MV-4-11 (cell line): ENCODE data around the gene KIFAP3.
"Not testable (repeated sequence)": the region's sequence is repeated elsewhere in the genome, so short reads cannot be mapped to it uniquely, and the experiment has no call there.

Source experiments
- DNase-seq: peaks from one replicate; lab custom pipeline; 2025; lab: John Stamatoyannopoulos, UW

KIFAP3 gene

GRCh38 chr1:170074250-170075157, at the start of gene KIFAP3:
Gene KIFAP3 (minus strand): TSS chr1:170074695. CDS start chr1:170074467, 228 bp downstream.
- peak; percentile 99 for DNase-seq

DNA sequence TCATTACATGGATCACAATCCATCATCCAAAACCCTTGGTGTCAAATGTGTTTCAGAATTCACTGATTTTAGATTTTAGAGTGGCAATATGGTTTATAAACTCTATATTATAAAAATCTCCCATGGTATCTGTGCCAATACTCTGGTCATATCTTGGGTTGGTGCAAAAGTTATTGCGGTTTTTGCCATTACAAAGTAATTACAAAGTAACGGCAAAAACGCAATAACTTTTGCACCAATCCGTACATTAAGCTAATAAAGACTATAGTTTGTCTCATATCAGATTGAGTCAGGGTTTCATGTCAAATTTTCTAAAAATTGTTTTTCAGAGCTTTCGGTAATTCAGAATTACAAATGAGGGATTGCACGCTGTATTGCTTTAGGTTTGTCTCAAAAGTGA, 47.9 kb upstream of the KIFAP3 start:
- DNase-seq: no peak

DNA sequence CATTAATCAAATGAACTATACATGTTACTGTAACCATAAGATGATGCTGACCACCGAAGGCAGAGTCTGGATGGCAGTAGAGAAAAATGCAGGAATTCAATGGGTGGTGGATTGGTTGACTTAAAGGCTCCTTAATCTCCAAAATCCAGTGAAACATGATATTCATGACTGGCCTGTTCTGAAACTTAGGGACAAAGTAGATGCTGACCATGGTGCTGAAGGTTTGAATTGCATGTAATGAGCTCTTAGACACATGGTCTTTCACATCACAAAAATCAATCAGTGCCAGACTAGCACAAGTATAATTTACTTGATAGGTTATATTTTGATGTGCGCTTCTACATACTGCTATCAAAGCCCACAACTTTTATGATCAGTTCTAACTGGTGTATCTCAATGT, 40.4 kb upstream of the KIFAP3 start:
- DNase-seq: no peak

DNA sequence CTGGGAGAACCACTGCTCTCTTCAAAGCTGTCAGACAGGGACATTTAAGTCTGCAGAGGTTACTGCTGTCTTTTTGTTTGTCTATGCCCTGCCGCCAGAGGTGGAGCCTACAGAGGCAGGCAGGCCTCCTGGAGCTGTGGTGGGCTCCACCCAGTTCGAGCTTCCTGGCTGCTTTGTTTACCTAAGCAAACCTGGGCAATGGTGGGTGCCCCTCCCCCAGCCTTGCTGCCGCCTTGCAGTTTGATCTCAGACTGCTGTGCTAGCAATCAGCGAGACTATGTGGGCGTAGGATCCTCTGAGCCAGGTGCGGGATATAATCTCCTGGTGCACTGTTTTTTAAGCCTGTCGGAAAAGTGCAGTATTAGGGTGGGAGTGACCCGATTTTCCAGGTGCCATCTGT, 38.6 kb upstream of the KIFAP3 start:
- DNase-seq: not testable (repeated sequence)

DNA sequence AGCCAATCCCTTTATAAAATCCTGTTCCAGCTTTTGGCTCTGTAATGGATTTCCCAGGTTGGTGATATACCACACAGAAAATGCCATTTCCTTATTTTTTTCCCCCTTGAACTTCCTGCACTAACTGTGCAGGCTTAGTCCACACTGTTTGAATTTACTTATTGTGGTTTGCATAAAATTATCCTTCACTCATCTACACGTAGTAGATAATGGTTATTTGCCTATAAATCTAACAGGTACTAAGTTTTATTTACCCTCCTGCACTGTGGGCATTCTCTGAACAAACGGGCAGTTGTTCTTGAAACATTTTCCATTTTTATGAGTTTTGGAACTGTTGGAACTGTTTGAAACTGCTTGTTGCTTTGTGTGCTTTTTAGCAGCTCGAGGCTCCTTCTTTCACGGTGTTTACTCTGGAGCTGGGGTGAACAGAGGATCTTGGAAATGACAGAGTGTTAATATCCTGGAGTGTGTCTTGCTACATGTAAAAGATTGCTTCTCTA, 23.0 kb upstream of the KIFAP3 start:
- DNase-seq: peak; percentile 44

DNA sequence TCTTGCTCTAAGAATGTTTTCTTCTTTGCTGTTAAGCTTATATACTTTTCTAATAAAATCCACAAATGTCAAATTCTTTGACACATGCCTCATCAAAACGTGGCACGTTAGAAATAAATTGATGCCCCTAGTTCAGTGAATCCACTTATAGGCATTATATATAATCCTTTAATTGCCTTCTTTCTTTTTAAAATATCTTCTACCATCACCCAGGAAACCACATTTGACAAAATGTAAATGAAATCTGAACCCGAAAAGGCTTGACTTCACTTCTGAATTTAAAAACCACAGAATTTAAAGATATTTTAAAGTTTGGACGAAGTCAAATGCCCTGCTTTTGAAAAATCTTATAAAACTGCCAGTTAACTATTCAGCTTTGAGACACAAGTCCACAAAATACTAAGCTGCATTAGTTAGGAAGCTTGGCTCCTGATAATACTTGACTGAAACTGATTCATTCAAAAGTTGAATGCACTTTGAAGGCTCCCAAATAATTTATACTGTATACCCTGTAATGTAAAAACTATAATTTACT, 22.4 kb upstream of the KIFAP3 start:
- no peak for DNase-seq

DNA sequence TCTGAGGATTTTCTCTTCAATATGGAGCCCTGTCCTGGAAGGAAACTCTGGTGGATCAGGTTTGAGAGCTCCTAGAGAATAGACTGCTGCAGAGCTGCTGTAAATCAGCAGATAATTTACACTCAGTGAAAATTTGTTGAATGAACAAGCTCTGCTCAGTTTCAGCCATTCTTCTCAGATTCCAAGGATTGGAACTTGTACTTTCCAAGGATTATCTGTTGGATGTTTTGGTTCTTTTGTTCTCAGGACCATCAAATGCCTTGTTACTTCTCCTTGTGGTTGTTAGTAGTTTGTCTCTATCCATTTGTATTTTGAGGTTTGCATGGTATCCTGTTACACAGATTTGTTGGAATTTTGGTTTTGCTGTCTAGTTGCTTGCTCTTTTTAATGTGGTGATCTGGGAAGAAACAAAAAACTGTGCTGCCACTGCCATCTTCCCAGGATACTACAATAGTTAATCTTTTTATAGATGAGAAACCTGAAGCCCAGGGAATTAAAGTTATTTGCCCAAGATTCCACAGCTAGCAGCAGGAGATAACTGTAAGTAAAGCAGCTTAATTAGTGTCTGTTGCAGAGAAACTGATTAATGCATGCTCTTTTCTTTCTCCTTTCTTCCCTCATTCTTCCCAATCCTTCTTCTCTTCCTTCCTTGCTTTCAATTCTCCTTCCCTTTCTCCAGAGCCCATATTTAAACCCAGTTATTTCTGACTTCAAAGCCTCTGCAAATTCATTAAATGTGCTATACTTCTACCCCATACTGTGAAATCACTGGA, 21.7 kb upstream of the KIFAP3 start:
- DNase-seq: no peak

GRCh38 chr1:170094697-170095616, 20.5 kb upstream of the KIFAP3 start:
- DNase-seq: not testable (repeated sequence)

DNA sequence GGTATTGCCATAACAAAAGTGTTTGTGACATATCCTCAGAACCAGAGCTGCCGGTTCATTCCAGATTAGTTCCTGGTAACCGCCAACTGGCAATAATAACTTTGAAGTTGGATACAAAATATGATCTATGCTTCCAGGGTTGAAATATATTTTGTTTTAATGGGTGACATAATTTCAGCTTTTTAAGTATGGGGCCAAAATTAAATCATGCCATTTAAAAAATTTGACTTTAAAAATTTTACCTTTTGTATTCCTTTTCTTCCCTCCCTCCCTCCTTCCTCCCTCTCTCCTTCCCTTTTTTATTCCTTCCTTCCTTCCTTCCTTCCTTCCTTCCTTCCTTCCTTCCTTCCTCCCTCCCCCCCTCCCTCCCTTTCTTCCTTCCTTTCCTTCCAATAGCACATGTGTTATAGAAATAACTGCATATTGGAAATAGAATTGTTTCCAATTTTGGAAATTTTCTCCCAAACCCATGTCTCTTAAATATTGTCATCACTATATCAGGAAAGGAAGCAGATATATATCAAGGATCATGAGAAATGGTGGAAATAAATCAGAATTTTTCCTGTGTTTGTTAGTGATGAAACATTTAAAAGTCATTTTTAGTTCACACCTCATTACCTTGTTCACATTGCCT, 12.0 kb upstream of the KIFAP3 start:
- DNase-seq: no peak

GRCh38 chr1:170085091-170085490, 10.6 kb upstream of the KIFAP3 start:
- no peak for DNase-seq

DNA sequence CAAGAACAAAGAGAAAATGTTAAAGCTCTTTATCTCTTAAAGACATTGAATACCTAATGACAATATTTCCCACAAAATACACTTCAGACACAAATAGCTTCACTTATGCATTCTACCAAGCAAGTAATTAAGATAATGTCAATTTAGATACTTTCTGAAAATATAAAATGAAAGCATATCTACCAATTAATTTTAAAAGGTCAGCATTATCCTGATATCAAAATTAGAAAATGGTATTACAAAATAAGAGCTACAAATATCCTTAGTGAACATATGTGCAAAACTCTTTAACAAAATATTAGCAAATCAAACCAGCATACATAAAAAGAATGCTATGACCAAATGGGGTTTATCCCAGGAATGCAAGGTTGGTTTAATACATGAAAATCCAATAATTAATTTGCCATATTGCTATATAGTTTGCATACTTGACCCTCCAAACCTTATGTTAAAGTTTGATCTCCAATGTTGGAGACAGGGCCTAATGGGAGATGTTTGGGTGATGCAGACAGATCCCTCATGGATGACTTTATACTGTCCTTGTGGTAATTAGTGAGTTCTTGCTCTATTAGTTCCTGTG, 4.2 kb upstream of the KIFAP3 start:
- DNase-seq: no peak

- DNase-seq: no peak
Observed at GRCh38 chr1:170077926-170078325, 3.4 kb upstream of the KIFAP3 start.

GRCh38 chr1:170076952-170077351, 2.5 kb upstream of the KIFAP3 start:
- DNase-seq: not testable (repeated sequence)

DNA sequence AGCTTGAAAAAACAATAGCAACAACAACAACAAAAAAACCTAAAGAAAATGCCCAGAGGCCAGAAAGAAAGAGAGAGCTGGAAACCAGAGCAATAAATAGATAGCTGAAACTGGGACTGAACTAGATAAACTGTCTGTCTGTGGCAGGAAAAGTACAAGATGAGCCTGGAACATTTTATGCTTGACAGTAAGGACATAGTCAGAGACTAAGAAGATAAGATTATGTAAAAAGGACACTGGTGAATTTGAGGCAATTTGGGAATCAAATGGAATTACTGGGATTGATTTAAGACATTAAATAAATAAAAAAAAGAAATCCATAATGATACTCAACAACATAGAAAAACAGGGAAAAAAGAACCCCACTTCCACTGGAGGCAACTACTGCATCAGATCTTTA, 1.7 kb upstream of the KIFAP3 start:
- no peak for DNase-seq

DNA sequence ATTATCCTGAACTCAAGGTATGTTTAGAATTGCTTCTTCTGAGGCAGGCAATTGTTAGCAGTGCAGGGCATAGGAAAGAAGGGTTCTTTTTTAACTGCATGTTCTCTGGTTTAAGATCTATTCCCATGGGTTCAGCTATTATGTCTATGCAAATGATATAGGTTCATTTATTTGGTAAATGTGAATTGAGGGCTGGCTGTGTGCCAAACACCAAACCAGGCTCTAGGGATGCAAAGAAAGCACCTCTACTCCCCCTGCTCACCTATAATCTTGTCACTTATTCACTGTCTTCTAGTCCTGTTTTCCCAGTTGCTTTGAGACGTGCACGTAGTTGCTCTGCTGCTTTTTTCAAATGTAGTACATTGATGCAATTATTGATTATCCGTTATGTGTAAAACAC, 691 bp upstream of the KIFAP3 start:
- no peak for DNase-seq

GRCh38 chr1:170073893-170074249, 624 bp downstream of the KIFAP3 start:
- DNase-seq: no peak

DNA sequence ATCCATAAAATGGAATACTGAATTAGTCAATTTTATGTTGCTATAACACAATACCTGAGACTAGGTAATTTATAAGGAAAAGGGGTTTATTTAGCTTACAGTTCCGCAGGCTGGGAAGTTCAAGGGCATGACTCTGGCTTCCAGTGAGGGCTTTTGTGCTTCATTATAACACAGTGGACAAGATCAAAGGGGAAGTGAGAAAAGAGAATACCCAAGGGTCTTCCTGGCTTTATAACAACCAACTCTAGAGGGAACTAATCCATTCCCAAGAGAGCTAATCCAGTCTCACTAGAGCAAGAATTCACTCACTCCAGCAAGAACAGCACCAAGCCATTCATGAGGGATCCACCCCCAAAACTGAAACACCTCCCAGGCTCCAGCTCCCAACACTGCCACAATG, 3.1 kb downstream of the KIFAP3 start:
- peak; percentile 38 for DNase-seq

- DNase-seq: no peak
Observed at GRCh38 chr1:170068923-170069322, 5.6 kb downstream of the KIFAP3 start.

- no peak for DNase-seq
Observed at GRCh38 chr1:170067253-170067819, 7.2 kb downstream of the KIFAP3 start.

DNA sequence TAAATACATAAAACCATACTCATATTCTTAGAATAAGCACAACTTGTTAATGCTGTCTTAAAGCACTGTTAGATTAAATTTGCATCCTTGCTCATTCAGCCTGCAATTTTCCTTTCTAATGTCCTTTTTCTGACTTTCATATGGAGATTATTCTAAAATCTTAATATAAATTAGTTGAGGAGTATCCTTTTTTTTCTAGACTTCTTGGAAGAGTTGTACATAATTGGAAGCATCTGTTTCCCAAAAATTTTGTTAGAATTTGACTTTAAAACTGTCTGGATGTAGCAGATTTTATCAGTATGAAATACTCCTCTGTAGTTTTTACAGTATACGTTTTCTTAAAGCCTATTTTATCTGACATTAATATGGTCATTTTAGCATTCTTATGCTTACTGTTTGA, 9.7 kb downstream of the KIFAP3 start:
- no peak for DNase-seq
